SKM-1 treated with dmso at 0.1 percent for 144 hours (cell line): Measurements from ENCODE around the gene RHBDF1.

Source experiments
- DNase-seq: peaks from one replicate; lab custom pipeline; 2025; ENCODE audit not compliant: unreplicated experiment; lab: John Stamatoyannopoulos, UW

Gene RHBDF1

GRCh38 chr16:72561-73548 lies at the start of gene RHBDF1:
RHBDF1 (minus strand) TSS chr16:72631; CDS start chr16:65015, 7,616 bp downstream.
- no peak for DNase-seq

- DNase-seq: no peak
These were observed 48.3 kb upstream of the RHBDF1 start for GRCh38 chr16:120756-121155.

- no peak for DNase-seq
These were observed 47.5 kb upstream of the RHBDF1 start for GRCh38 chr16:119835-120491.

GRCh38 chr16:119295-119694 lies 46.9 kb upstream of the RHBDF1 start:
- no peak for DNase-seq

- DNase-seq: no peak
These were observed 46.4 kb upstream of the RHBDF1 start for GRCh38 chr16:118857-119256.

GRCh38 chr16:117379-118365 lies 45.2 kb upstream of the RHBDF1 start:
- peak; percentile 54 for DNase-seq

GRCh38 chr16:116015-116414 lies 43.6 kb upstream of the RHBDF1 start:
- no peak for DNase-seq

- DNase-seq: no peak
These were observed 41.9 kb upstream of the RHBDF1 start for GRCh38 chr16:114327-114726.

GRCh38 chr16:112153-112840 lies 39.9 kb upstream of the RHBDF1 start:
- DNase-seq: no peak

- peak; percentile 49 for DNase-seq
These were observed 34.3 kb upstream of the RHBDF1 start for GRCh38 chr16:106623-107324.

GRCh38 chr16:105521-105920 lies 33.1 kb upstream of the RHBDF1 start:
- DNase-seq: no peak

- no peak for DNase-seq
These were observed 32.5 kb upstream of the RHBDF1 start for GRCh38 chr16:104928-105327.

GRCh38 chr16:104355-104754 lies 31.9 kb upstream of the RHBDF1 start:
- DNase-seq: no peak

- no peak for DNase-seq
These were observed 29.8 kb upstream of the RHBDF1 start for GRCh38 chr16:102060-102855.

- DNase-seq: no peak
These were observed 29.2 kb upstream of the RHBDF1 start for GRCh38 chr16:101586-101985.

- DNase-seq: no peak
These were observed 28.6 kb upstream of the RHBDF1 start for GRCh38 chr16:100989-101388.

- DNase-seq: no peak
These were observed 25.4 kb upstream of the RHBDF1 start for GRCh38 chr16:97822-98221.

- peak; percentile 92 for DNase-seq
These were observed 24.5 kb upstream of the RHBDF1 start for GRCh38 chr16:96935-97381.

- DNase-seq: no peak
These were observed 22.5 kb upstream of the RHBDF1 start for GRCh38 chr16:94918-95265.
